ENCODE results near the gene CCDC70.

GRCh38 chr13:51825165-51825592 is 36.6 kb upstream of the CCDC70 start:
- TF ChIP-seq CTCF (IDR thresholded peaks at IDR 0.05): no peak
- TF ChIP-seq EP300 (IDR thresholded peaks at IDR 0.05): no peak
